Measurements from ENCODE around the gene HARS2.

- TF ChIP-seq SUZ12 (IDR thresholded peaks at IDR 0.05): no peak
- no peak for TF ChIP-seq SP1 (IDR thresholded peaks at IDR 0.05)
- no peak for TF ChIP-seq ELF4 (IDR thresholded peaks at IDR 0.05)
Observed at GRCh38 chr5:140678993-140679392, 12.3 kb upstream of the HARS2 start.

Data from HEK293T (cell line).